Psoas muscle (tissue), 8 donors: ENCODE measurements around the gene ZNF497. TPM values are rescaled to one million over a fixed set of nuclear protein-coding genes. Genes with fewer than 3 reads are reported as not detected.
A peak's percentile ranks its signal among the peaks of the same experiment; 100 is the strongest.

Experiments used
- ATAC-seq, 4 donors: fragments of 200-7000 bp; cut with Tn5 transposase; one replicate each; pipeline ENCODE4 v1.9.1; 2020; ENCODE audit warnings: moderate library complexity in 3 of 4, mild to moderate bottlenecking in 2 of 4
- DNase-seq, 2 donors: peaks; one replicate each; pipeline ENCODE4 v3.0.0-alpha.2; 2020
- H3K27ac ChIP-seq: fragments of 200-600 bp; one replicate; pipeline ENCODE4 v1.8.0; 2022
- H3K27me3 ChIP-seq, 3 donors: fragments of 200-600 bp in 1 of 3; one replicate each; pipeline versions ENCODE4 v1.6.1 to v1.8.0; 2013 to 2022; ENCODE audit warnings: low read length in 2 of 3, mild to moderate bottlenecking in 2 of 3, moderate library complexity in 1 of 3; ENCODE audit not compliant: insufficient read depth in 3 of 3
- H3K36me3 ChIP-seq, 2 donors: fragments of 200-600 bp in 1 of 2; one replicate each; pipeline versions ENCODE4 v1.6.1 to v1.8.0; 2013 to 2022; ENCODE audit warnings: low read depth in 1 of 2, mild to moderate bottlenecking in 1 of 2, moderate library complexity in 1 of 2; ENCODE audit not compliant: insufficient read depth in 1 of 2
- H3K4me1 ChIP-seq: fragments of 200-600 bp; one replicate; pipeline ENCODE4 v1.8.0; 2022
- H3K4me3 ChIP-seq: fragments of 200-600 bp; one replicate; pipeline ENCODE4 v1.8.0; 2022; ENCODE audit warnings: mild to moderate bottlenecking
- H3K9me3 ChIP-seq: fragments of 200-600 bp; one replicate; pipeline ENCODE4 v1.8.0; 2022
- WGBS, 3 donors: extraction: QIAGEN DNeasy Blood & Tissue Kit; methylation state at CpG; one replicate each; pipeline versions ENCODE4 v1.1.6 to v1.1.7; 2013; 5-methylcytosine and 5-hydroxymethylcytosine counted together
- intact Hi-C, 2 donors: fragments of 100-400 bp; cut with DNase I; formaldehyde crosslinking; loops; one replicate each; pipeline versions ENCODE4 v1.11.0 to v1.14.2; 2022
- polyA plus RNA-seq, 3 donors: library from polyadenylated mRNA; stranded (reverse); fragments of 200-250 nt; gene quantifications; one replicate each; pipeline ENCODE4 v1.2.3, GENCODE V29; 2013
- total RNA-seq, 4 donors: library from RNA; stranded (reverse); fragmentation: NEBNext Ultra II Directional in 2 of 4; extraction: Animal tissue kit (Norgen Biotek cat#: 25700) in 2 of 4; gene quantifications; one replicate each; pipeline versions ENCODE4 v1.2.1 to v1.2.4, GENCODE V29; 2021 to 2023
- TF ChIP-seq, protein P1 (sequence below): fragments of 200-600 bp; IDR thresholded peaks from one replicate; pipeline ENCODE4 v1.8.0; 2022; ENCODE audit warnings: antibody characterized with exemption
- donor health status: healthy with polysubstance abuse.
- donor health status: DM: no; HTN: no; CAD: no; lungs with moderate emphysema.
- donor health status: Bipolar disorder and iron deficiency.
- donor health status: healthy.
- donor health status: DM: yes; HTN: yes; CAD: no.
- donor health status: DM: no; HTN: no; CAD: no.
- donor health status: DM: no; HTN: no; CAD: no.
- donor health status: DM: yes; HTN: yes; CAD: no.

Gene ZNF497
- total and polyA plus RNA-seq, 7 donors = 0.08 to 0.43 (median 0.25) TPM

DNA sequence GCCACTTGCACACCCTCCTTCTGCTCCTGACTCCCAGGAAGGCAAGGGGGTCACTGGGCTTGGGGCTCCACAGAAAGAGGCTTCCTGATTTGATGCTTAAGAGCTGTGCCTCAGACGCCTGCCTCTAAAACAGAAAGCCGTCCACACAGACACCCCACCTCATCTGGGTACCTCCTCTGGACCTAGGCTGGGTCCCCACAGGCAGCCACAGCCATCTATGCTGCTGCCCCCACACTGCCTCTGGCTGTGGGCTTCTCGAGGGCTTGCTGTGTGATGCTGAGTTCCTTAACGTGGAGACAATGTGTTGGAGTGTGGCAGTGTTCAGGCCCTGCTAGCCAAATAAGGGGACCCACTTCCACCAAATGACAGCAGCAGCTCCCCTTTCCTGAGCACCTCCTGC is 44.3 kb downstream of the ZNF497 start:
- no peaks in the 10 kb centered on the region for H3K9me3 ChIP-seq
- H3K4me3 ChIP-seq = no peak overlapping the region
- no peaks in the 10 kb centered on the region for H3K4me1 ChIP-seq
- intact Hi-C loops = no loop called here
- H3K27ac ChIP-seq = no peak overlapping the region
- peaks cover 5 to 48% of the 10 kb centered on the region in 2 donors for H3K36me3 ChIP-seq
- no peaks in the 10 kb centered on the region for H3K27me3 ChIP-seq
- DNase-seq (no peak), ATAC-seq (no peak)
- TF ChIP-seq, protein P1, sequence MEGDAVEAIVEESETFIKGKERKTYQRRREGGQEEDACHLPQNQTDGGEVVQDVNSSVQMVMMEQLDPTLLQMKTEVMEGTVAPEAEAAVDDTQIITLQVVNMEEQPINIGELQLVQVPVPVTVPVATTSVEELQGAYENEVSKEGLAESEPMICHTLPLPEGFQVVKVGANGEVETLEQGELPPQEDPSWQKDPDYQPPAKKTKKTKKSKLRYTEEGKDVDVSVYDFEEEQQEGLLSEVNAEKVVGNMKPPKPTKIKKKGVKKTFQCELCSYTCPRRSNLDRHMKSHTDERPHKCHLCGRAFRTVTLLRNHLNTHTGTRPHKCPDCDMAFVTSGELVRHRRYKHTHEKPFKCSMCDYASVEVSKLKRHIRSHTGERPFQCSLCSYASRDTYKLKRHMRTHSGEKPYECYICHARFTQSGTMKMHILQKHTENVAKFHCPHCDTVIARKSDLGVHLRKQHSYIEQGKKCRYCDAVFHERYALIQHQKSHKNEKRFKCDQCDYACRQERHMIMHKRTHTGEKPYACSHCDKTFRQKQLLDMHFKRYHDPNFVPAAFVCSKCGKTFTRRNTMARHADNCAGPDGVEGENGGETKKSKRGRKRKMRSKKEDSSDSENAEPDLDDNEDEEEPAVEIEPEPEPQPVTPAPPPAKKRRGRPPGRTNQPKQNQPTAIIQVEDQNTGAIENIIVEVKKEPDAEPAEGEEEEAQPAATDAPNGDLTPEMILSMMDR = no peak
- 71 to 87% (median 74%) methylated on average over 4 of the region's 4 CpGs for WGBS, 3 donors

GRCh38 chr19:58317476-58318072 is 45.0 kb downstream of the ZNF497 start:
- Histone ChIP-seq H3K4me1 (no peaks in the 10 kb centered on the region), H3K27me3 (no peaks in the 10 kb centered on the region), H3K9me3 (no peaks in the 10 kb centered on the region), H3K36me3 (peaks cover 9 to 55% of the 10 kb centered on the region in 2 donors), H3K27ac (no peak overlapping the region), H3K4me3 (no peak overlapping the region)
- DNase-seq (no peak), ATAC-seq (no peak)
- TF ChIP-seq, protein P1 = no peak
- intact Hi-C loops = no loop called here
- 56 to 67% (median 62%) methylated on average over 7 of the region's 7 CpGs for WGBS, 3 donors

GRCh38 chr19:58315580-58315979 is 47.0 kb downstream of the ZNF497 start:
- ATAC-seq = no peak

DNA sequence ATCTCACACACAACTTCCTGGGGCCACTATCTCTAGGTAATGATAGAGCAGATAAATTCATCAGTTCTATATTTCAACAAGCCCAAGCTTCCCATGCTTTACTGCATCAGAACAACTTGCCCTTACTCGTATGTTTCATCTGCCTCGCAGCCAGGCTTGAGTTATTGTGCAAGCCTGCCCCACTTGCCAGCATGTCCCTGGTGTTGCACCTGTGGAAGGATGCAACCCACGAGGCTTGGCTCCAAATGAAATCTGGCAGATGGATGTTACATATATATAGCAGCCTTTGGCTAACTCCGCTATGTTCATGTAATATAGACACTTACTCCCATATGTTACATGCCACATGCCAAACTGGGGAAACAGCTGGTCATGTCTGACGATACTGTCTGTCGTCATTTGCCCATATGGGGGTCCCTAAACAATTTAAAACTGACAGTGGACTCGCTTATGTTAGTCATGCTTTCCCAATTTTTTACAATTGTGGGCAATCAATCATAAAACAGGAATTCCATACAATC is 51.1 kb downstream of the ZNF497 start:
- H3K4me3 ChIP-seq = no peak overlapping the region
- no peak for DNase-seq
- H3K27ac ChIP-seq = no peak overlapping the region
- peaks cover 2% of the 10 kb centered on the region for H3K4me1 ChIP-seq
- H3K9me3 ChIP-seq = no peaks in the 10 kb centered on the region
- WGBS, 3 donors = 61 to 72% (median 61%) methylated on average over 7 of the region's 7 CpGs
- H3K27me3 ChIP-seq = no peaks in the 10 kb centered on the region
- intact Hi-C loops = no loop called here
- H3K36me3 ChIP-seq = peaks cover 19 to 87% of the 10 kb centered on the region in 2 donors
- ATAC-seq = peak in 2 of 4 donors; percentile 15 to 54
- TF ChIP-seq, protein P1 = no peak

More at GRCh38 chr19:58315580-58315979, 47.0 kb downstream of the ZNF497 start:
- no peaks in the 10 kb centered on the region for H3K27me3 ChIP-seq
- TF ChIP-seq, protein P1 = no peak
- H3K27ac ChIP-seq = no peak overlapping the region
- H3K9me3 ChIP-seq = no peaks in the 10 kb centered on the region
- WGBS, 3 donors = 89 to 100% (median 94%) methylated on average over 2 of the region's 2 CpGs
- no peak overlapping the region for H3K4me3 ChIP-seq
- no peaks in the 10 kb centered on the region for H3K4me1 ChIP-seq
- intact Hi-C loops = no loop called here
- no peak for DNase-seq
- peaks cover 17 to 65% of the 10 kb centered on the region in 2 donors for H3K36me3 ChIP-seq
